Activated CD4-positive, alpha-beta T cell treated with anti-CD3 and anti-CD28 coated beads for 4 hours (primary cell): ENCODE measurements around the gene PRKCA.

Experiments used
- DNase-seq, 2 donors: peaks; one replicate each; pipeline ENCODE4 v3.0.0-alpha.2; 2020

Gene PRKCA

GRCh38 chr17:66858226-66859083 lies 556.0 kb downstream of the PRKCA start:
- no peak for DNase-seq

- no peak for DNase-seq
Measured at GRCh38 chr17:66859353-66859752, 556.9 kb downstream of the PRKCA start.

GRCh38 chr17:66860204-66860603 lies 557.8 kb downstream of the PRKCA start:
- no peak for DNase-seq
